Measurements from ENCODE around the gene UQCRC1. TPM values are rescaled to one million over a fixed set of nuclear protein-coding genes. Genes with fewer than 3 reads are reported as not detected.

Gene UQCRC1
- total RNA-seq, 1 donor from 2014 or later: 148 TPM

GRCh38 chr3:48633743-48634142 is 24.3 kb upstream of the UQCRC1 start:
- no peak for DNase-seq (ENCODE audit: low spot score)

GRCh38 chr3:48633256-48633655 is 23.8 kb upstream of the UQCRC1 start:
- DNase-seq (ENCODE audit: low spot score): no peak

GRCh38 chr3:48631516-48632448 is 22.3 kb upstream of the UQCRC1 start:
- no peak for DNase-seq (ENCODE audit: low spot score)

GRCh38 chr3:48630833-48631232 is 21.4 kb upstream of the UQCRC1 start:
- no peak for DNase-seq (ENCODE audit: low spot score)

- DNase-seq (ENCODE audit: low spot score): no peak
Observed at GRCh38 chr3:48630407-48630806, 21.0 kb upstream of the UQCRC1 start.

GRCh38 chr3:48629894-48630293 is 20.4 kb upstream of the UQCRC1 start:
- no peak for DNase-seq (ENCODE audit: low spot score)

GRCh38 chr3:48628277-48629017 is 19.0 kb upstream of the UQCRC1 start:
- DNase-seq (ENCODE audit: low spot score): no peak

- no peak for DNase-seq (ENCODE audit: low spot score)
Observed at GRCh38 chr3:48625600-48625999, 16.2 kb upstream of the UQCRC1 start.

GRCh38 chr3:48624767-48625166 is 15.3 kb upstream of the UQCRC1 start:
- no peak for DNase-seq (ENCODE audit: low spot score)

GRCh38 chr3:48623851-48624547 is 14.6 kb upstream of the UQCRC1 start:
- DNase-seq (ENCODE audit: low spot score): no peak

- DNase-seq (ENCODE audit: low spot score): no peak
Observed at GRCh38 chr3:48621461-48621869, 12.0 kb upstream of the UQCRC1 start, which contains the start of gene TMEM89. TSS of gene TMEM89 (minus strand) at chr3:48621769. CDS start at chr3:48621756, 13 bp downstream.

- no peak for DNase-seq (ENCODE audit: low spot score)
Observed at GRCh38 chr3:48619541-48620524, 10.4 kb upstream of the UQCRC1 start.

- DNase-seq (ENCODE audit: low spot score): no peak
Observed at GRCh38 chr3:48617559-48617958, 8.1 kb upstream of the UQCRC1 start.

- DNase-seq (ENCODE audit: low spot score): no peak
Observed at GRCh38 chr3:48614044-48614443, 4.6 kb upstream of the UQCRC1 start.

- no peak for DNase-seq (ENCODE audit: low spot score)
Observed at GRCh38 chr3:48612309-48612708, 2.9 kb upstream of the UQCRC1 start.

GRCh38 chr3:48607519-48607918 is 1.9 kb downstream of the UQCRC1 start:
- no peak for DNase-seq (ENCODE audit: low spot score)

GRCh38 chr3:48601622-48601994 is 7.8 kb downstream of the UQCRC1 start:
- no peak for DNase-seq (ENCODE audit: low spot score)

GRCh38 chr3:48600711-48601621 is 8.5 kb downstream of the UQCRC1 start:
- DNase-seq (ENCODE audit: low spot score): no peak
